GM12875 (cell line): ENCODE results near the gene CARS1.

Source experiments
- H3K4me3 ChIP-seq: one replicate; pipeline ENCODE4 v1.5.1; 2011; ENCODE audit warnings: low read depth, low read length, control low read depth
- CTCF ChIP-seq: IDR thresholded peaks from 2 replicates; pipeline ENCODE4 v1.5.1; 2011; ENCODE audit warnings: low read depth, mild to moderate bottlenecking, control low read depth, inconsistent platforms, low read length, moderate library complexity, borderline replicate concordance; ENCODE audit not compliant: insufficient read depth

CARS1 gene

GRCh38 chr11:3057069-3057963 is at the start of gene CARS1:
Gene CARS1, minus strand, starts transcription at chr11:3057423. Its CDS starts 56 bp downstream, at chr11:3057367.
- no peak for TF ChIP-seq CTCF
- H3K4me3 ChIP-seq, result peak within 1 kb of the TSS; percentile 97

GRCh38 chr11:3105791-3106735 is 48.8 kb upstream of the CARS1 start:
- TF ChIP-seq CTCF, result no peak
- H3K4me3 ChIP-seq, result no peak overlapping the region

- no peak overlapping the region for H3K4me3 ChIP-seq
- TF ChIP-seq CTCF, result no peak
Measured at GRCh38 chr11:3104961-3105790, 48.0 kb upstream of the CARS1 start.

GRCh38 chr11:3104051-3104714 is 47.0 kb upstream of the CARS1 start:
- no peak overlapping the region for H3K4me3 ChIP-seq
- no peak for TF ChIP-seq CTCF

- no peak overlapping the region for H3K4me3 ChIP-seq
- no peak for TF ChIP-seq CTCF
Measured at GRCh38 chr11:3103076-3103475, 45.9 kb upstream of the CARS1 start.

GRCh38 chr11:3102641-3102921 is 45.4 kb upstream of the CARS1 start:
- H3K4me3 ChIP-seq, result no peak overlapping the region
- TF ChIP-seq CTCF, result no peak
